Stimulated activated naive B cell treated with anti-CD40 and anti-IgM and Interleukin-4, amounts not matched to agents 10 μg/mL and 1 μg/mL and 100 μg/mL, for 72 hours (primary cell): ENCODE results near the gene E4F1.
"Not testable (repeated sequence)": the region's sequence is repeated elsewhere in the genome, so short reads cannot be mapped to it uniquely, and the experiment has no call there.

Source experiments
- ATAC-seq, 2 donors: fragments of 150-1000 bp; cut with Tn5 transposase; replicated peaks; 2 replicates each; pipeline ENCODE4 v1.10.0; 2021; ENCODE audit warnings: moderate library complexity in 1 of 2
- DNase-seq: peaks from one replicate; pipeline ENCODE4 v3.0.0; 2021
- H3K27ac Mint-ChIP-seq: one replicate; pipeline ENCODE4 v1.8.0; 2022; ENCODE audit warnings: mild to moderate bottlenecking, mixed read lengths
- H3K27me3 Mint-ChIP-seq, 2 donors: one replicate each; pipeline ENCODE4 v1.8.0; 2022; ENCODE audit warnings: mixed read lengths in 2 of 2
- H3K36me3 Mint-ChIP-seq, 2 donors: one replicate each; pipeline ENCODE4 v1.8.0; 2022; ENCODE audit warnings: mixed read lengths in 2 of 2, mild to moderate bottlenecking in 1 of 2
- H3K4me1 Mint-ChIP-seq, 2 donors: one replicate each; pipeline ENCODE4 v1.8.0; 2022; ENCODE audit warnings: mixed read lengths in 2 of 2, mild to moderate bottlenecking in 1 of 2
- H3K4me3 Mint-ChIP-seq, 2 donors: one replicate each; pipeline ENCODE4 v1.8.0; 2022; ENCODE audit warnings: mild to moderate bottlenecking in 2 of 2, mixed read lengths in 2 of 2, moderate library complexity in 1 of 2
- H3K9me3 Mint-ChIP-seq, 2 donors: one replicate each; pipeline ENCODE4 v1.8.0; 2022; ENCODE audit warnings: mixed read lengths in 2 of 2, mild to moderate bottlenecking in 1 of 2

E4F1 gene

GRCh38 chr16:2244926-2245795 lies 21.8 kb downstream of the E4F1 start:
- no peak overlapping the region for H3K27ac Mint-ChIP-seq
- H3K27me3 Mint-ChIP-seq = no peaks in the 10 kb centered on the region
- H3K36me3 Mint-ChIP-seq = peaks cover 21 to 26% of the 10 kb centered on the region in 2 donors
- DNase-seq (no peak), ATAC-seq (no peak)
- no peaks in the 10 kb centered on the region for H3K9me3 Mint-ChIP-seq
- no peak overlapping the region for H3K4me3 Mint-ChIP-seq
- no peaks in the 10 kb centered on the region for H3K4me1 Mint-ChIP-seq

GRCh38 chr16:2246301-2246885 lies 23.0 kb downstream of the E4F1 start:
- H3K4me3 Mint-ChIP-seq = no peak overlapping the region
- no peaks in the 10 kb centered on the region for H3K27me3 Mint-ChIP-seq
- ATAC-seq = no peak
- DNase-seq = no peak
- H3K4me1 Mint-ChIP-seq = peaks cover 3 to 7% of the 10 kb centered on the region in 2 donors
- peaks cover 25 to 26% of the 10 kb centered on the region in 2 donors for H3K36me3 Mint-ChIP-seq
- no peaks in the 10 kb centered on the region for H3K9me3 Mint-ChIP-seq
- H3K27ac Mint-ChIP-seq = no peak overlapping the region

- Mint-ChIP-seq H3K4me3 (peak overlapping the region; percentile 89 to 96), H3K4me1 (peaks cover 13 to 29% of the 10 kb centered on the region in 2 donors), H3K9me3 (no peaks in the 10 kb centered on the region), H3K36me3 (peaks cover 26 to 32% of the 10 kb centered on the region in 2 donors), H3K27me3 (no peaks in the 10 kb centered on the region), H3K27ac (peak overlapping the region; percentile 95)
- DNase-seq = no peak
- ATAC-seq = peak; percentile 30 to 41
These were observed 27.4 kb downstream of the E4F1 start for GRCh38 chr16:2250652-2251295.

GRCh38 chr16:2251296-2252111 lies 28.1 kb downstream of the E4F1 start, which contains the start of gene ECI1:
ECI1 (minus strand) TSS chr16:2251587; CDS start chr16:2251566, 21 bp downstream.
- peak; percentile 89 to 92 for ATAC-seq
- Mint-ChIP-seq H3K4me1 (peaks cover 15 to 29% of the 10 kb centered on the region in 2 donors), H3K27ac (peak within 1 kb of the TSS; percentile 95), H3K9me3 (no peaks in the 10 kb centered on the region), H3K4me3 (peak within 1 kb of the TSS; percentile 89 to 96), H3K27me3 (no peaks in the 10 kb centered on the region), H3K36me3 (peaks cover 22 to 34% of the 10 kb centered on the region in 2 donors)
- peak; percentile 88 for DNase-seq

GRCh38 chr16:2252806-2253148 lies 29.4 kb downstream of the E4F1 start:
- Mint-ChIP-seq H3K27ac (peak overlapping the region; percentile 86), H3K9me3 (no peaks in the 10 kb centered on the region), H3K4me1 (peaks cover 19 to 29% of the 10 kb centered on the region in 2 donors), H3K27me3 (no peaks in the 10 kb centered on the region), H3K4me3 (peak overlapping the region in 1 of 2 donors; percentile 22), H3K36me3 (peaks cover 26 to 38% of the 10 kb centered on the region in 2 donors)
- DNase-seq (no peak), ATAC-seq (no peak)

GRCh38 chr16:2253293-2253692 lies 29.9 kb downstream of the E4F1 start:
- H3K27ac Mint-ChIP-seq = peak overlapping the region; percentile 86
- H3K4me3 Mint-ChIP-seq = no peak overlapping the region
- peaks cover 27 to 40% of the 10 kb centered on the region in 2 donors for H3K36me3 Mint-ChIP-seq
- H3K9me3 Mint-ChIP-seq = no peaks in the 10 kb centered on the region
- H3K27me3 Mint-ChIP-seq = no peaks in the 10 kb centered on the region
- no peak for ATAC-seq
- DNase-seq = no peak
- H3K4me1 Mint-ChIP-seq = peaks cover 19 to 29% of the 10 kb centered on the region in 2 donors

- no peak for ATAC-seq
- H3K4me1 Mint-ChIP-seq = peaks cover 16 to 20% of the 10 kb centered on the region in 2 donors
- H3K9me3 Mint-ChIP-seq = no peaks in the 10 kb centered on the region
- no peaks in the 10 kb centered on the region for H3K27me3 Mint-ChIP-seq
- no peak overlapping the region for H3K4me3 Mint-ChIP-seq
- H3K27ac Mint-ChIP-seq = peak overlapping the region; percentile 68
- no peak for DNase-seq
- H3K36me3 Mint-ChIP-seq = peaks cover 40 to 45% of the 10 kb centered on the region in 2 donors
These were observed 33.2 kb downstream of the E4F1 start for GRCh38 chr16:2256531-2257140.

GRCh38 chr16:2257726-2258125 lies 34.3 kb downstream of the E4F1 start:
- Mint-ChIP-seq H3K27me3 (no peaks in the 10 kb centered on the region), H3K36me3 (peaks cover 46 to 54% of the 10 kb centered on the region in 2 donors), H3K9me3 (no peaks in the 10 kb centered on the region), H3K4me3 (no peak overlapping the region), H3K27ac (no peak overlapping the region), H3K4me1 (peaks cover 12 to 13% of the 10 kb centered on the region in 2 donors)
- ATAC-seq = no peak
- DNase-seq = no peak

- not testable (repeated sequence) for DNase-seq, H3K27ac Mint-ChIP-seq, H3K9me3 Mint-ChIP-seq, ATAC-seq, H3K4me1 Mint-ChIP-seq, H3K27me3 Mint-ChIP-seq, H3K4me3 Mint-ChIP-seq
- H3K36me3 Mint-ChIP-seq = peaks cover 46 to 48% of the 10 kb centered on the region in 2 donors
These were observed 35.1 kb downstream of the E4F1 start for GRCh38 chr16:2258530-2258929.

- Mint-ChIP-seq H3K36me3 (peaks cover 45 to 56% of the 10 kb centered on the region in 2 donors), H3K4me3 (no peak overlapping the region), H3K27me3 (no peaks in the 10 kb centered on the region), H3K27ac (no peak overlapping the region), H3K4me1 (peaks cover 11 to 14% of the 10 kb centered on the region in 2 donors), H3K9me3 (no peaks in the 10 kb centered on the region)
- ATAC-seq (no peak), DNase-seq (no peak)
These were observed 36.9 kb downstream of the E4F1 start for GRCh38 chr16:2260250-2260649.

- peaks cover 35 to 50% of the 10 kb centered on the region in 2 donors for H3K36me3 Mint-ChIP-seq
- H3K4me3 Mint-ChIP-seq, H3K27me3 Mint-ChIP-seq, H3K9me3 Mint-ChIP-seq, ATAC-seq, DNase-seq: not testable (repeated sequence)
- peak overlapping the region; percentile 31 for H3K27ac Mint-ChIP-seq
- H3K4me1 Mint-ChIP-seq = peaks cover 19 to 28% of the 10 kb centered on the region in 2 donors
These were observed 39.6 kb downstream of the E4F1 start for GRCh38 chr16:2263026-2263425.

GRCh38 chr16:2266887-2267286 lies 43.5 kb downstream of the E4F1 start:
- peaks cover 20 to 39% of the 10 kb centered on the region in 2 donors for H3K36me3 Mint-ChIP-seq
- H3K4me3 Mint-ChIP-seq = peak overlapping the region; percentile 94 to 97
- H3K4me1 Mint-ChIP-seq = peaks cover 32 to 45% of the 10 kb centered on the region in 2 donors
- H3K9me3 Mint-ChIP-seq, H3K27me3 Mint-ChIP-seq, ATAC-seq, DNase-seq: not testable (repeated sequence)
- peak overlapping the region; percentile 100 for H3K27ac Mint-ChIP-seq

GRCh38 chr16:2267505-2267912 lies 44.1 kb downstream of the E4F1 start:
- peak; percentile 71 to 77 for ATAC-seq
- Mint-ChIP-seq H3K4me1 (peaks cover 32 to 45% of the 10 kb centered on the region in 2 donors), H3K4me3 (peak overlapping the region; percentile 94 to 97), H3K36me3 (peaks cover 16 to 33% of the 10 kb centered on the region in 2 donors), H3K27ac (peak overlapping the region; percentile 100)
- not testable (repeated sequence) for DNase-seq, H3K9me3 Mint-ChIP-seq, H3K27me3 Mint-ChIP-seq
